K562 (cell line): ENCODE results near the gene ADK. TPM values are rescaled to one million over a fixed set of nuclear protein-coding genes. Genes with fewer than 3 reads are reported as not detected.

Experiments
- ARNT ChIP-seq, 2 experiments: fragments of 450-650 bp; IDR thresholded peaks; 2 replicates each; pipeline ENCODE4 v1.6.1; 2016; ENCODE audit warnings: mild to moderate bottlenecking in 1 of 2
- KLF16 ChIP-seq: IDR thresholded peaks from 2 replicates; pipeline ENCODE4 v1.6.1; 2016; ENCODE audit warnings: antibody characterized with exemption
- PKNOX1 ChIP-seq: fragments of 450-650 bp; IDR thresholded peaks from 2 replicates; pipeline ENCODE4 v1.6.1; 2016
- PRDM10 ChIP-seq: fragments of 450-650 bp; IDR thresholded peaks from 2 replicates; pipeline ENCODE4 v1.6.1; 2018; ENCODE audit not compliant: partially characterized antibody
- RAD51 ChIP-seq: fragments of 450-650 bp; IDR thresholded peaks from 2 replicates; pipeline ENCODE4 v1.7.1; 2016; ENCODE audit warnings: low read depth, mild to moderate bottlenecking, borderline replicate concordance
- RBM14 ChIP-seq: fragments of 200-400 bp; formaldehyde crosslinking; IDR thresholded peaks from 2 replicates; pipeline ENCODE4 v1.6.1; 2018; ENCODE audit warnings: low read depth, mild to moderate bottlenecking, low read length, moderate library complexity, borderline replicate concordance; ENCODE audit not compliant: insufficient read depth
- SIRT6 ChIP-seq: IDR thresholded peaks from one replicate; pipeline ENCODE4 v1.6.1; 2012; ENCODE audit warnings: low read depth, mild to moderate bottlenecking, control low read depth, inconsistent platforms, low read length, moderate library complexity
- TAF1 ChIP-seq: IDR thresholded peaks from 2 replicates; pipeline ENCODE4 v1.6.1; 2011; ENCODE audit warnings: mild to moderate bottlenecking, low read length, moderate library complexity; ENCODE audit not compliant: insufficient read depth, control insufficient read depth, severe bottlenecking; ENCODE audit errors: extremely low read depth
- ZFP30 ChIP-seq: fragments of 250-450 bp; sonication (Bioruptor Pico); IDR thresholded peaks from 2 replicates; pipeline ENCODE4 v1.8.0; 2022; ENCODE audit warnings: moderate library complexity, mild to moderate bottlenecking, inconsistent platforms, borderline replicate concordance
- ZNF175 ChIP-seq: fragments of 200-800 bp; sonication (Bioruptor generic); IDR thresholded peaks from 2 replicates; pipeline ENCODE4 v1.6.1; 2016; ENCODE audit warnings: low read depth, mild to moderate bottlenecking, missing genetic modification characterization, missing compliant biosample characterization
- ZNF217 ChIP-seq: sonication (generic); formaldehyde crosslinking; IDR thresholded peaks from 2 replicates; pipeline ENCODE4 v1.8.0; 2022; ENCODE audit warnings: mild to moderate bottlenecking, missing genetic modification reagents
- ZNF408 ChIP-seq: fragments of 250-450 bp; sonication (Bioruptor Pico); IDR thresholded peaks from 2 replicates; pipeline ENCODE4 v1.4.0; 2020; ENCODE audit warnings: low read depth, mild to moderate bottlenecking, moderate library complexity
- ZNF589 ChIP-seq: fragments of 200-800 bp; sonication (Bioruptor generic); IDR thresholded peaks from 2 replicates; pipeline ENCODE4 v1.6.1; 2016; ENCODE audit warnings: low read depth, missing genetic modification characterization, missing compliant biosample characterization
- polyA plus RNA-seq, 8 experiments: library from polyadenylated mRNA; depleted of rRNA in 4 of 8; stranded (reverse) in 5 of 8; unstranded in 3 of 8; fragments of >200 nt; fragmentation: Nextera tagmentation in 2 of 8; fragmentation: Illumina TruSeq in 1 of 8; extraction: Ambion mirVana in 2 of 8; extraction: Trizol in 1 of 8; gene quantifications; 2 replicates each; pipeline versions ENCODE4 v1.2.1 to v1.2.3, GENCODE V29; 2011 to 2014; ENCODE audit warnings: inconsistent platforms in 1 of 8, missing spikeins in 1 of 8
- total RNA-seq, 7 experiments: library from RNA; depleted of rRNA in 6 of 7; stranded (reverse); fragments of >200 nt in 6 of 7; fragmentation: Illumina TruSeq in 2 of 7; extraction: Trizol in 2 of 7; gene quantifications; 2 replicates each; pipeline versions ENCODE4 v1.2.1 to v1.2.3, GENCODE V29; 2011 to 2021; ENCODE audit warnings: low replicate concordance in 1 of 7
- TF ChIP-seq, protein P1 (sequence below): fragments of 450-650 bp; IDR thresholded peaks from 2 replicates; pipeline ENCODE4 v1.6.1; 2017; ENCODE audit warnings: antibody characterized with exemption, mild to moderate bottlenecking
- TF ChIP-seq, protein P2 (sequence below): sonication (generic); formaldehyde crosslinking; IDR thresholded peaks from 2 replicates; pipeline ENCODE4 v1.4.0; 2020; ENCODE audit warnings: mild to moderate bottlenecking, missing genetic modification reagents

ADK gene
- total and polyA plus RNA-seq, 9 of the 15 experiments (the other 6 are each of a cell fraction or from before 2014, with no cell fraction given) = 54.2 to 97.8 (median 73.6) TPM

GRCh38 chr10:74176380-74177139 is 25.5 kb downstream of the ADK start (continued):
- peak; percentile 11 to 46; a peak in 1 of 4 replicates for TF ChIP-seq ARNT (IDR thresholded peaks at IDR 0.05)
- TF ChIP-seq ZNF217 (CRISPR knock-in tag) = no peak
- TF ChIP-seq, protein P1, sequence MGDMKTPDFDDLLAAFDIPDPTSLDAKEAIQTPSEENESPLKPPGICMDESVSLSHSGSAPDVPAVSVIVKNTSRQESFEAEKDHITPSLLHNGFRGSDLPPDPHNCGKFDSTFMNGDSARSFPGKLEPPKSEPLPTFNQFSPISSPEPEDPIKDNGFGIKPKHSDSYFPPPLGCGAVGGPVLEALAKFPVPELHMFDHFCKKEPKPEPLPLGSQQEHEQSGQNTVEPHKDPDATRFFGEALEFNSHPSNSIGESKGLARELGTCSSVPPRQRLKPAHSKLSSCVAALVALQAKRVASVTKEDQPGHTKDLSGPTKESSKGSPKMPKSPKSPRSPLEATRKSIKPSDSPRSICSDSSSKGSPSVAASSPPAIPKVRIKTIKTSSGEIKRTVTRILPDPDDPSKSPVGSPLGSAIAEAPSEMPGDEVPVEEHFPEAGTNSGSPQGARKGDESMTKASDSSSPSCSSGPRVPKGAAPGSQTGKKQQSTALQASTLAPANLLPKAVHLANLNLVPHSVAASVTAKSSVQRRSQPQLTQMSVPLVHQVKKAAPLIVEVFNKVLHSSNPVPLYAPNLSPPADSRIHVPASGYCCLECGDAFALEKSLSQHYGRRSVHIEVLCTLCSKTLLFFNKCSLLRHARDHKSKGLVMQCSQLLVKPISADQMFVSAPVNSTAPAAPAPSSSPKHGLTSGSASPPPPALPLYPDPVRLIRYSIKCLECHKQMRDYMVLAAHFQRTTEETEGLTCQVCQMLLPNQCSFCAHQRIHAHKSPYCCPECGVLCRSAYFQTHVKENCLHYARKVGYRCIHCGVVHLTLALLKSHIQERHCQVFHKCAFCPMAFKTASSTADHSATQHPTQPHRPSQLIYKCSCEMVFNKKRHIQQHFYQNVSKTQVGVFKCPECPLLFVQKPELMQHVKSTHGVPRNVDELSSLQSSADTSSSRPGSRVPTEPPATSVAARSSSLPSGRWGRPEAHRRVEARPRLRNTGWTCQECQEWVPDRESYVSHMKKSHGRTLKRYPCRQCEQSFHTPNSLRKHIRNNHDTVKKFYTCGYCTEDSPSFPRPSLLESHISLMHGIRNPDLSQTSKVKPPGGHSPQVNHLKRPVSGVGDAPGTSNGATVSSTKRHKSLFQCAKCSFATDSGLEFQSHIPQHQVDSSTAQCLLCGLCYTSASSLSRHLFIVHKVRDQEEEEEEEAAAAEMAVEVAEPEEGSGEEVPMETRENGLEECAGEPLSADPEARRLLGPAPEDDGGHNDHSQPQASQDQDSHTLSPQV = peak; percentile 99
- TF ChIP-seq ZNF175 = peak; percentile 39; the same call in 1 of the 2 replicates
- no peak for TF ChIP-seq ZNF408 (CRISPR knock-in tag)
- TF ChIP-seq PRDM10 = no peak
- TF ChIP-seq RBM14 = 0 out of 2 replicates have a peak, but pooled peaks have one; percentile 72
- 0 out of 2 replicates have a peak, but pooled peaks have one; percentile 48 for TF ChIP-seq ZNF589 (CRISPR knock-in tag)
- TF ChIP-seq SIRT6 = no peak
- TF ChIP-seq KLF16 = no peak
- TF ChIP-seq ZFP30 (CRISPR knock-in tag) = no peak
- TF ChIP-seq, protein P2, sequence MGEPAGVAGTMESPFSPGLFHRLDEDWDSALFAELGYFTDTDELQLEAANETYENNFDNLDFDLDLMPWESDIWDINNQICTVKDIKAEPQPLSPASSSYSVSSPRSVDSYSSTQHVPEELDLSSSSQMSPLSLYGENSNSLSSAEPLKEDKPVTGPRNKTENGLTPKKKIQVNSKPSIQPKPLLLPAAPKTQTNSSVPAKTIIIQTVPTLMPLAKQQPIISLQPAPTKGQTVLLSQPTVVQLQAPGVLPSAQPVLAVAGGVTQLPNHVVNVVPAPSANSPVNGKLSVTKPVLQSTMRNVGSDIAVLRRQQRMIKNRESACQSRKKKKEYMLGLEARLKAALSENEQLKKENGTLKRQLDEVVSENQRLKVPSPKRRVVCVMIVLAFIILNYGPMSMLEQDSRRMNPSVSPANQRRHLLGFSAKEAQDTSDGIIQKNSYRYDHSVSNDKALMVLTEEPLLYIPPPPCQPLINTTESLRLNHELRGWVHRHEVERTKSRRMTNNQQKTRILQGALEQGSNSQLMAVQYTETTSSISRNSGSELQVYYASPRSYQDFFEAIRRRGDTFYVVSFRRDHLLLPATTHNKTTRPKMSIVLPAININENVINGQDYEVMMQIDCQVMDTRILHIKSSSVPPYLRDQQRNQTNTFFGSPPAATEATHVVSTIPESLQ = peak; percentile 86; the same call in 1 of the 2 replicates
- peak; percentile 92 for TF ChIP-seq TAF1
- TF ChIP-seq RAD51 = peak; percentile 97
- TF ChIP-seq PKNOX1 = peak; percentile 54; the same call in 1 of the 2 replicates
